Activated gamma-delta T cell (primary cell): Measurements from ENCODE around the gene ADGRB2.
"Not testable (repeated sequence)": the region's sequence is repeated elsewhere in the genome, so short reads cannot be mapped to it uniquely, and the experiment has no call there.

Experiments
- DNase-seq: peaks from one replicate; lab custom pipeline; 2025; lab: John Stamatoyannopoulos, UW

The ADGRB2 gene

GRCh38 chr1:31727195-31727594 lies 36.9 kb downstream of the ADGRB2 start:
- no peak for DNase-seq

DNA sequence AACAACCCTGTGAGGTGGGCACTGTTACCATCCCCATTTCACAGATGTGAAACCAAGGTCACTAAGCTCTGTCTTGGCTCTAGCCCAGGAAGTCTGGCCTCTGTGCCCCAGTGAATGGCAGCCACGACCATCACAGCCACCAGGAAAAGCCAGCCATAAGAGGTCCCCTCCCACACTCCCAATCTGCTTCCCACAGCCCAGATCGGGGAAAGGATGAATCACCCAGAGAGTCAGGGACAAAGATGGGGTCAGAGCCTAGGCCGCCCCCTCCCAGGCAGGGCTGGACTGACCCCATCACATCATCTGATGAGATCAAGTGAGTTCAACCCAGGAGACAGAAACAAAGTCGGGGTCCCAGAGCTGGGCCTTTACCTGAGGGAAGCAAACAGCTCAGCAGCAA lies 37.4 kb downstream of the ADGRB2 start:
- DNase-seq = no peak

- no peak for DNase-seq
These were observed 38.2 kb downstream of the ADGRB2 start for GRCh38 chr1:31725777-31726535.

DNA sequence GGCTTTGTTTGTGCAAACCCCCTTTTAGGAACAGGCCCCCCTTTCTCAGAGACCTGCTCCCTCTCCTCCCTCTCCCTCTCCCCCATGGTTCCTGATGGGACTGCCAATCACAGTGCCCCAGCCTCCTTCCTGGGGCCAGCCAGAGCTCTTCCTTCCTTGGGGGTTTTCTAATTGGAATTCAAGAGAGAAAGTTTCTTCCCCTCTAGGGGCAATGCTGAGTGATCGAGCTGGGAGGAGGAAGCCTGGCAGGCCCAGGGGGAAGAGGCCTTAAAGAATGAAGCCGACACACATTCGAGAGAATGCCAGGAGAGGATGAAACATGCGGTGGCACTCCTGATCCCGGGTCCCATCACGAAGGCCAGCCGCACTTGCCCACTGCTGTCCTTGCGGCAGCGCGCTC lies 39.0 kb downstream of the ADGRB2 start:
- no peak for DNase-seq

- no peak for DNase-seq
These were observed 40.2 kb downstream of the ADGRB2 start for GRCh38 chr1:31723828-31724359.

GRCh38 chr1:31718327-31718897 lies 45.7 kb downstream of the ADGRB2 start:
- no peak for DNase-seq

DNA sequence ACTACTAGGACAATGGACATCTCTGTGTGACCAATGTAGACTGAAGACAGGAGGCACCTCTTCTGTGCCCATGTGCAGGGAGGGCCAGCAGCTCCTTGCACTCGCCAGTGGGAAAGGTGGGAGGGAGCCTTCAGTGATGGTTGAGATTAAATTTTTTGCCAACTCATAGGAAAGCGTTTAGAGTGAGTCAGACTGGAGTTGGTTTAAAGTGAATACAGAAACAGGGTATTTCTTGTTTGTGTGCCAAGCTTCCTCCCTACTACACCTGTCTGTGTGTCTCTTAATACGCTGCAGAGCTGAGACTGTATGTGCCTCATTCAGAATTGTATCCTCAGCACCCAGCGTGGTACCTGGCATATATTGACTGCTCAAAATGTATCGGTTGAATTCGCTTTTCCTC lies 46.8 kb downstream of the ADGRB2 start:
- no peak for DNase-seq

GRCh38 chr1:31715873-31716220 lies 48.3 kb downstream of the ADGRB2 start:
- no peak for DNase-seq

- no peak for DNase-seq
These were observed 48.9 kb downstream of the ADGRB2 start for GRCh38 chr1:31715087-31715872.

- DNase-seq = no peak
These were observed 49.6 kb downstream of the ADGRB2 start for GRCh38 chr1:31714442-31715086.

- DNase-seq = no peak
These were observed 51.5 kb downstream of the ADGRB2 start for GRCh38 chr1:31712630-31713029.

DNA sequence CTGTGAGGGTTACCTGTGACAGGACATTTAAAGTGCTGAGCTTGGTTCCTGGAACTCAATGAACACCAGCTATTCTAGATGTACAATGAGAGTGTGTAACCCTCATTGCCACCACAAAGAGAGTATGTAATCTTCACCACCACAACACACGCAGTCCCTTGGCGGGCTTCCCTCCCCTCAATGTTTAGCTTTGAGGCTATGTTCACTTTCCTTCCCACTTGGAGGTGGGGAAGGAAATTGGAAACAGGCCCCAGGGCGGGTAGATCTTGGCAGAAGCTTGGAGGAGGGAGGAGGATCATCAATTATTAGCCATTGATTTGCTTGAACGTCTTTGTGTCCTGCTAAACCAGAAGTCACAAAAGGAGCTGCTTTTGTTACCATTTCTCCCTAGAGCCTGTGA lies 52.1 kb downstream of the ADGRB2 start:
- no peak for DNase-seq

DNA sequence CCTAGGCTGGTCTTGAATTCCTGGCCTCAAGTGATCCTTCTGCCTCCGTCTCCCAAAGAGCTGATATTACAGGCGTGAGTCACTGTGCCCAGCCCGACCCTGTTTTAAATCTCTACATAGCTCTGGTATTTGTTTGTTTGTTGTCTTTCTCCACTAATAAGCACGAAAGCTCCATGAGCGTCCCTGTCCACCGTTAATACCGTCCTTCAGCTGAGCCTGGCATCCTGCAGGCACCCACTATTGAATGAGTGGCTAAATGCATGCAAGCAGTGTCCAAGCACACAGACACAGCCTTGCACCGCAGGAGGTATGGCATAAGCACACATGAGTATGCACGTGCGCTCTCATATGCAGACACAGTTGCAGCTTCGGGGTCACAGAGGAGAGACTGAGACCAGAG lies 55.8 kb downstream of the ADGRB2 start:
- DNase-seq = no peak

DNA sequence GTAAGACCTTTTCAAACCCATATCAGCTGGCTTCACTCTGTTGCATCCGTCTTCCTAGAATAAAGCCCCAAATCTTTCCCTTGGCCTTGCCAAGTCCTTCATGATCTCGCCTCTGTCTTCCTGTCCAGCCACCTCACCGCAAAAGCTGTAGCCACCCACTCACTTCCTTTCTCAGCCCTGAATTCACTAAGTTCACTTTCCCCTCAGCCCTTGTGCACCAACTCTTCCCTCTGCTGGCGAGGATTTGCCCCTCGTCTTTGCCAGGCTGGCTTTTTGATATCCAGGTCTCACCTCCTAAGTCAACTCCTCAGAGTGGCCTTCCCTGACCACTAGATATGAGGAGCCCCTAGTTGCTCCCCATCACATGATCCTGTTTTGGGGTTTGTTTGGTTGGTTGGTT lies 56.4 kb downstream of the ADGRB2 start:
- DNase-seq = no peak

- DNase-seq = not testable (repeated sequence)
These were observed 57.0 kb downstream of the ADGRB2 start for GRCh38 chr1:31707059-31707600.

DNA sequence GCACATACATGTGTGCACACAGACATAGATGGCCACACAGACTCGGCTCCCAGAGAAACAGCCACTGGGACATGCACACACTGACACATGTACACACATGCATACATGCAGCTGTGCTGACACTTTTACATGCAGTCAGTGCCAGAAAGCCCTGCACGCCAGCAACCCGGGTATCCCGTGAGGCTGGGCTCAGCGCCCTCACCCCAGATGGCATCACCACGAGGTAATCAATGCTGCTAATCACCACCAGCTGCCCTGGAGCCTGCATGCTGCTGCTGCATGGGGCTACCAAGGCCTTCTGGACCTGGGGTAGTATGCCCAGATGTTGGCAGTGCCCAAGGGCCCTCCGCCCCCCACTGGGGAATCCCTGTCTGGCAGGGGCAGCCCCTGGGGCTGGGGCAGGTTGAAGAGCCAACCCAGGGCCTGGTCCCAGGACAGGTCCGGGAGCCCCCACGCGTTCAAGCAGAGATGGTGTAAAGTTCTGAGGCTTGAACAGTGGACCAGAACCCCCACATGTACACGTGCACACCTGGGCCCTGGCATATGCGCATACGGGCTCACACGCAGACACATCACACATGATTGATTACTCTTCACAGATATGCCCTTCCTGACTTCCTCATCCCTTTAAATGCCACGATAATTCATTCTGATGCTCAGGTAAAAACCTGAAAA lies 57.6 kb downstream of the ADGRB2 start:
- DNase-seq = no peak

GRCh38 chr1:31705080-31705866 lies 58.9 kb downstream of the ADGRB2 start:
- DNase-seq = peak; percentile 40

DNA sequence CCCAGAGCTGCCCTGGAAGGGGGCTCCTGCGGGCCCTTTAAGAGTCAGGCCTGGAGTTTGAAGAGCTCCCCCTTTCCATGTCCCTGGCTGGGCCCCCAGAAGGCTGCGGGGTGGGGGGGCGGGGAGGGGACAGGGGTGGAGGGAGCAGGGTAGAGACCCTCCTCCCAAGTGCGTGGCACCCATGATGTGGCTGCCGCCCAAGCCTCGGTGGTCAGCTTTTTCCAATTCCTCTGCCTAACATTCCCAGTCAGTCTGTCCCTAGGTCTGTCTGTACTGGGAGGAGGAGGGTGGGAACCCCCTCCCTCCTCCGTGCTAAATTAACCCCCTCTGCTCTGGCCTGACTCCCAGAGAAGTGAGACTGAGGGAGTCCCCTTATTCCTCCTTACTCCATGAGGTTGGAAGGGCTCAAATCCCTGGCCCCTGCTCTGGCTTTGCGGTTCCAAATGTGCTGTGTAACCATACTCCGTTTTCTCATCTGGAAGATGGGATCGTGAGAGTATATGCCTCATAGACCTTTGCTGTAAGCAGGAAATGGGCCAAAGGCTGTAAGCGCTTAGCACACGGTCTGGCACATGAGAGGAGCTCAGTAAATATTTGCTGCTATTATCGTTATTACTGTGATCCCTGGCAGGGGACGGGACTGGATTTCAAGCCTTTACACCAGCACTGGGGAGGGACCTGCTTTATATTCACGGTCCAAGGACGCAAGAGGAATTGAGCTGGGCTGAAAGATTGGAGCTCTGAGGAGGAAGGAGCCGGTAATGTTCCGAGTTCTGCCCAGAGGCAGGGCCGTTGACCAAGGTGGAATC lies 59.7 kb downstream of the ADGRB2 start:
- no peak for DNase-seq

DNA sequence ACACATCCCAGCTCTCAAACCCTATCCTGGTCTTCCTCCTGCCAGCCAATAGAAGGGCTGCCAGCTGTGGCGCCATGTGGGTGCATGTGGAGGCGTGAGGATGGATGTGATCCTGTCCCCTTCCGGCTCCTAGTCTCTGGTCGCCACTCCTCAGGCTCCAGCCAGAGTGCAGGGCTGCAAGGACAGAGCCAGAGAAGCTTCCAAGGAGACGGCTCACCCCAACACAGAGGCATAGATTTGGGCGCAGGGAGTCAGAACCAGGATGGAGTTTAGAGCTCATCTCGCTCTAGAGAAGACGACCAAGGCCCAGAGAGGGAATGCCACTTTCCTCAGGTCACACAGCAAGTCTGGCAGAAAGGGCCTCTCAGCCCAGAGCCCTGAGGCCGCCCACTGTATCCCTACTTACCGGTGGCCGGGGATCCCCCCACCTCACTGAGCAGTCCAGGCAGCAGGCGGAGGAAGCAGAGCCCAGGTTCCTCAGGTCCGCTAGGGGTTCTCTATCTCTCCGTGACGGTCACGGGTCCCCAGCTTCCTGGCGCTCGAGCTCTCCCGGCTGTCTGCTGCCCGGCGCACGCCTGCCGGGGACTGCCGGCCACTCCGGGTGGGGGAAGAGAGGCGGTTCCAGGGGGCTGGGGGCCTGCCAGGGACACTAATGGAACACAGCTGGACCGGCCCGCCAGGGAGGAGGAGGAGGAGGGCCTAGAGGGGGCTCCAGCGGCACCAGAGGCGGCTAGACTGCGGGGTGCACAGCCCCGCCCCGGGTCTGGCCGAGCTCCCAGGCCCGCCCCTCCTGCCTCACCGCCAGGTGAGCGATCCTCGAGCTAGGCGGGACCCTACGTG lies 60.5 kb downstream of the ADGRB2 start, which contains the start of gene COL16A1:
TSS of gene COL16A1 (minus strand) at position 587 of the 840 bp plus-strand sequence. CDS start 1,824 bp downstream, outside the sequence.
- no peak for DNase-seq
